Hepatocyte (in vitro differentiated cells): ENCODE data around the gene GLCCI1. TPM values are rescaled to one million over a fixed set of nuclear protein-coding genes. Genes with fewer than 3 reads are reported as not detected.
"Not testable (repeated sequence)": the region's sequence is repeated elsewhere in the genome, so short reads cannot be mapped to it uniquely, and the experiment has no call there.

Source experiments
- DNase-seq: peaks from one replicate; pipeline ENCODE4 v3.0.0-alpha.2; 2016; ENCODE audit warnings: low spot score
- H2AFZ ChIP-seq: fragments of 200-600 bp; sonication (generic); 2 replicates; pipeline ENCODE4 v1.6.0; 2016; ENCODE audit warnings: antibody characterized with exemption, mild to moderate bottlenecking
- H3K27ac ChIP-seq: fragments of 200-600 bp; sonication (generic); 2 replicates; pipeline ENCODE4 v1.5.1; 2016; ENCODE audit warnings: mild to moderate bottlenecking
- H3K27me3 ChIP-seq: fragments of 200-600 bp; sonication (generic); 2 replicates; pipeline ENCODE4 v1.6.1; 2016
- H3K36me3 ChIP-seq: fragments of 200-600 bp; sonication (generic); replicated peaks from 2 replicates; pipeline ENCODE4 v1.5.1; 2016; ENCODE audit warnings: low read depth; ENCODE audit not compliant: insufficient read depth
- H3K4me1 ChIP-seq: fragments of 200-600 bp; sonication (generic); 2 replicates; pipeline ENCODE4 v1.5.1; 2016; ENCODE audit warnings: mild to moderate bottlenecking, moderate library complexity; ENCODE audit not compliant: insufficient read depth
- H3K4me2 ChIP-seq: fragments of 200-600 bp; sonication (generic); 2 replicates; pipeline ENCODE4 v1.6.0; 2016
- H3K4me3 ChIP-seq: fragments of 200-600 bp; sonication (generic); 2 replicates; pipeline ENCODE4 v1.5.1; 2016; ENCODE audit warnings: mild to moderate bottlenecking
- H3K79me2 ChIP-seq: fragments of 200-600 bp; sonication (generic); 2 replicates; pipeline ENCODE4 v1.6.0; 2017; ENCODE audit warnings: mild to moderate bottlenecking
- H3K9me2 ChIP-seq: fragments of 200-600 bp; sonication (generic); replicated peaks from 2 replicates; pipeline ENCODE4 v1.6.0; 2017; ENCODE audit warnings: mild to moderate bottlenecking; ENCODE audit not compliant: insufficient read depth
- H3K9me3 ChIP-seq: fragments of 200-600 bp; sonication (generic); 2 replicates; pipeline ENCODE4 v1.5.1; 2016; ENCODE audit warnings: low read depth, mild to moderate bottlenecking
- H4K20me1 ChIP-seq: fragments of 200-600 bp; sonication (generic); 2 replicates; pipeline ENCODE4 v1.6.0; 2016; ENCODE audit warnings: mild to moderate bottlenecking; ENCODE audit not compliant: insufficient read depth, poor library complexity, severe bottlenecking
- EZH2 ChIP-seq: fragments of 200-600 bp; sonication (generic); IDR thresholded peaks from 2 replicates; pipeline ENCODE4 v1.6.1; 2016; ENCODE audit warnings: antibody characterized with exemption, mild to moderate bottlenecking, borderline replicate concordance
- EZH2phosphoT487 ChIP-seq: fragments of 200-600 bp; sonication (generic); IDR thresholded peaks from one replicate; pipeline ENCODE4 v1.6.1; 2018; ENCODE audit warnings: antibody characterized with exemption, mild to moderate bottlenecking, low read depth, moderate library complexity; ENCODE audit not compliant: unreplicated experiment, severe bottlenecking
- WGBS: methylation state at CpG from one replicate; pipeline ENCODE4 v1.1.6; 2016; ENCODE audit warnings: low lambda C conversion rate; ENCODE audit errors: missing lambda C conversion rate; 5-methylcytosine and 5-hydroxymethylcytosine counted together
- polyA plus RNA-seq: library from polyadenylated mRNA; unstranded; fragments of >200 nt; fragmentation: Nextera tagmentation; extraction: Ambion mirVana; gene quantifications from 2 replicates; pipeline ENCODE4 v1.2.1, GENCODE V29; 2016
- total RNA-seq: library from RNA; depleted of rRNA; stranded (reverse); fragments of >200 nt; gene quantifications from 2 replicates; pipeline ENCODE4 v1.2.3, GENCODE V29; 2014
- TF ChIP-seq, protein P1 (sequence below): fragments of 200-600 bp; sonication (generic); IDR thresholded peaks from 2 replicates; pipeline ENCODE4 v1.5.1; 2016; ENCODE audit warnings: antibody characterized with exemption, mild to moderate bottlenecking; ENCODE audit not compliant: poor library complexity

Gene GLCCI1
- total and polyA plus RNA-seq, 2 experiments from 2014 or later = 15.7 to 21.4 TPM

DNA sequence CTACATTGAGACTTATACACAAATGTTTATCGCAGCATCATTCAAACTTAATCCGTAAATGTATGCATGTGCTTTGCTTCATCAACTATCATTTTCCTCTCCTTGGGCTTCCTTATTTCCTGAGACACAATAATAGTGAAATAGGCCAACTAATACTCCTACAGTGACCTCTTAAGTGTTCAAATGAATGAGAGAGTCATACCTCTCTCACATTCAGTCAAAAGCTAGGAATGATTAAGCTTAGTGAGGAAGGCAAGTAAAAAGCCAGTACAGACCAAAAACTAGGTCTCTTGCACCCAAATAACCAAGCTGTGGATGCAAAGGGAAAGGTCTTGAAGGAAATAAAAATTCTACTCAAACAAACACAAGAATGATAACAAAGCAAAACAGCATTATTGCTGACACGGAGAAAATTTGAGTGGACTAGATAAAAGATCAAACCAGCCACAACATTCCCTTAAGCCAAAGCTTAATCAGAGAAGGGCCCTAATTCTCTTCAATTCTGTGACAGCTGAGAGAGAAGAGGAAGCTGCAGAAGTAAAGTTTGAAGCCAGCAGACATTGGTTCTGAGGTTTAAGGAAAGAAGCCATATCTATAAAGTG is 72.3 kb downstream of the GLCCI1 start:
- Histone ChIP-seq H4K20me1 (no peaks in the 10 kb centered on the region), H3K27me3 (no peaks in the 10 kb centered on the region), H3K4me2 (no peak overlapping the region), H3K9me3 (peaks cover 5% of the 10 kb centered on the region), H3K4me1 (no peaks in the 10 kb centered on the region), H3K4me3 (no peak overlapping the region), H3K36me3 (no peaks in the 10 kb centered on the region), H3K27ac (no peak overlapping the region), H3K9me2 (no peaks in the 10 kb centered on the region), H3K79me2 (no peaks in the 10 kb centered on the region), H2AFZ (no peak overlapping the region)
- 86% methylated on average over 3 of the region's 3 CpGs for whole genome bisulfite sequencing
- TF ChIP-seq EZH2phosphoT487 = no peak
- no peak for TF ChIP-seq EZH2
- TF ChIP-seq, protein P1, sequence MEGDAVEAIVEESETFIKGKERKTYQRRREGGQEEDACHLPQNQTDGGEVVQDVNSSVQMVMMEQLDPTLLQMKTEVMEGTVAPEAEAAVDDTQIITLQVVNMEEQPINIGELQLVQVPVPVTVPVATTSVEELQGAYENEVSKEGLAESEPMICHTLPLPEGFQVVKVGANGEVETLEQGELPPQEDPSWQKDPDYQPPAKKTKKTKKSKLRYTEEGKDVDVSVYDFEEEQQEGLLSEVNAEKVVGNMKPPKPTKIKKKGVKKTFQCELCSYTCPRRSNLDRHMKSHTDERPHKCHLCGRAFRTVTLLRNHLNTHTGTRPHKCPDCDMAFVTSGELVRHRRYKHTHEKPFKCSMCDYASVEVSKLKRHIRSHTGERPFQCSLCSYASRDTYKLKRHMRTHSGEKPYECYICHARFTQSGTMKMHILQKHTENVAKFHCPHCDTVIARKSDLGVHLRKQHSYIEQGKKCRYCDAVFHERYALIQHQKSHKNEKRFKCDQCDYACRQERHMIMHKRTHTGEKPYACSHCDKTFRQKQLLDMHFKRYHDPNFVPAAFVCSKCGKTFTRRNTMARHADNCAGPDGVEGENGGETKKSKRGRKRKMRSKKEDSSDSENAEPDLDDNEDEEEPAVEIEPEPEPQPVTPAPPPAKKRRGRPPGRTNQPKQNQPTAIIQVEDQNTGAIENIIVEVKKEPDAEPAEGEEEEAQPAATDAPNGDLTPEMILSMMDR = no peak
- DNase-seq = no peak

DNA sequence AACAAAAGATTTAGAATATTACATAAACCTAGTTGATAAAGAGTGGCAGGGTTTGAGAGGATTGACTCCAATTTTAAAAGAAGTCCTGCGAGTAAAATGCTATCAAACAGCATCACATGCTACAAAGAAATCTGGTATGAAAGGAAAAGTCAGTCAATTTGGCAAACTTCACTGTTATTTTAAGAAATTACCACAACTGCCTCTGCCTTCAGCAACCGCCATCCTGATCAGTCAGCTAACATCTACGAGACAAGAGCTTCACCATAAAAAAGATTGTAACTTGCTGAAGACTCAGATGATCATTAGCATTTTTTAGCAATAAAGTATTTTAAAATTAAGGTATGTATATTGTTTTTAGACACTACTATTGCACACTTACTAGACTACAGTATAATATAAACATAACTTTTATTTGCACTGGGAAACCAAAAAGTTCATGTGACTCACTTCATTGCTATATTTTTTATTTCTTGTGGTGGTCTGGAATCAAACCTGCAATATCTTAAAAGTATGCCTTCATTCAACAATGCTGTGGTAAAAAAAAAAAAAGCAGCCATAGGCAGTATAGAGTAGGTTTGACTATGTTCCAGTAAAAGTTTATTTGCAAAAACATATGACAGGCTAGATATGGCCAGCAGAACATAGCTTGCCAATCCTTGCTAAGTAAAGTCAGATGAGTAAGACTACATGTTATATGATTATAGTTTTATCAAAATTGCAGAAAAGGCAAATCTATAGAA is 74.4 kb downstream of the GLCCI1 start:
- H3K4me1 ChIP-seq = no peaks in the 10 kb centered on the region
- H4K20me1 ChIP-seq = no peaks in the 10 kb centered on the region
- no peaks in the 10 kb centered on the region for H3K79me2 ChIP-seq
- TF ChIP-seq EZH2phosphoT487 (no peak), EZH2 (no peak)
- TF ChIP-seq, protein P1 = no peak
- DNase-seq = no peak
- no peaks in the 10 kb centered on the region for H3K36me3 ChIP-seq
- WGBS = 96% methylated on average over 3 of the region's 3 CpGs
- H2AFZ ChIP-seq = no peak overlapping the region
- H3K9me2 ChIP-seq = no peaks in the 10 kb centered on the region
- no peaks in the 10 kb centered on the region for H3K9me3 ChIP-seq
- no peak overlapping the region for H3K4me2 ChIP-seq
- H3K27me3 ChIP-seq = no peaks in the 10 kb centered on the region
- H3K4me3 ChIP-seq = no peak overlapping the region
- H3K27ac ChIP-seq = no peak overlapping the region

DNA sequence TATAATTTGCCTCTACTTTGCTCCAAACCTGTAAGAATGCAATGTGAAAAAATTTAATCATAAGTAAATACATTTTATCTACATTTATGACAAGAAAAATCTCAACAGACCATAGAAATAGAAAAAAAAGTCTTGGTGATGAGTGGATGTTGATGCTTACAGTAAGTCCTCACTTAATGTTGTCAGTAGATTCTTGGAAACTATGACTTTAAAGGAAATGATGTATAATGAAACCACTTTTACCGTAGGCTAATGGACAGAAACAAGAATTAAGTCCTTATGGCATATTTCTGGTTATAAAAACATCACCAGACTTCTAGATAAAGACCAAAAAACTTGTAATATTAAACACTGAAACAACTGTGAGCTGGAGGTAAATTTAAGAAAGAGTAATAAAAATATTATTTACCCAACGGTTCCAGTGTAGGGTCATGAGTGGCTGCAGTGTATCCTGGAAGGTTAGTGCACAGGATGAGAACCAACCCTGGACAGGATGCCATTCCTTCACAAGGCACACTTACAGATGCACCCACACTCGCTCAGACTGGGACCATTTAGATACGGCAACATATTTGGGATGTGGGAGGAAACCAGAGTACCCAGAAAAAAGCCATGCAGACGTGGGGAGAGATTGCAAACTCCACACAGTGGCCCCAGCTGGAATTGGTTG is 76.3 kb downstream of the GLCCI1 start:
- Histone ChIP-seq H3K4me3 (no peak overlapping the region), H3K36me3 (no peaks in the 10 kb centered on the region), H3K9me2 (no peaks in the 10 kb centered on the region), H3K4me1 (no peaks in the 10 kb centered on the region), H3K79me2 (no peaks in the 10 kb centered on the region), H3K27me3 (no peaks in the 10 kb centered on the region), H2AFZ (no peak overlapping the region), H3K4me2 (no peak overlapping the region), H4K20me1 (no peaks in the 10 kb centered on the region), H3K9me3 (no peaks in the 10 kb centered on the region), H3K27ac (no peak overlapping the region)
- 81% methylated on average over 5 of the region's 5 CpGs for WGBS
- TF ChIP-seq EZH2 (no peak), EZH2phosphoT487 (no peak)
- TF ChIP-seq, protein P1 = no peak
- DNase-seq = no peak

DNA sequence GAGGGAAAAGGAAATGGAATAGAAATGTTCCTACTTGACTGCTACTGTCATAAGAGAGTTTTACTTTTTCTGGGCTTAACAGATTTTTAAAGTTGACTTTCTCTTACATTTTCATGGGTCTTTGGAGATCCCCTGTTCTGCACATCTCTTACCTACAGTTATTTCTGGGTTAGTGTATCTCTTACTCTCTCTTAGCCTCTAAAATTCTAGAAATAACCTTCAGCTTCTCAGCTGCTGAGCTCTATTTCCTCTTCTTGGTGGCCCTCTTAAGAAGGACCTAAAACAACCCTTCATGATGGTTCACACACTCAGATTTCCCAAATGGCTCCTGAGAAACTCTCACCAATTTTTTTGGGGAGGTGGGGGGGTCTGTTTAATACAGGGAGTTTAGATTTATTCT is 79.5 kb downstream of the GLCCI1 start:
- not testable (repeated sequence) for H2AFZ ChIP-seq, H3K27ac ChIP-seq, H3K27me3 ChIP-seq, H3K4me2 ChIP-seq, H4K20me1 ChIP-seq, DNase-seq, H3K79me2 ChIP-seq, H3K4me1 ChIP-seq, H3K9me2 ChIP-seq, H3K36me3 ChIP-seq, H3K4me3 ChIP-seq, H3K9me3 ChIP-seq
